Liver (tissue), 9 donors: ENCODE results near the gene DSCAM. TPM values are rescaled to one million over a fixed set of nuclear protein-coding genes. Genes with fewer than 3 reads are reported as not detected.

Source experiments
- DNase-seq: peaks from one replicate; pipeline ENCODE4 v3.0.0-alpha.2; 2017; ENCODE audit warnings: low spot score
- H3K27ac ChIP-seq, 2 donors: one replicate each; pipeline ENCODE4 v1.7.0; 2013; ENCODE audit warnings: inconsistent platforms in 2 of 2, low read length in 2 of 2, control low read depth in 1 of 2, low read depth in 1 of 2, mild to moderate bottlenecking in 1 of 2
- H3K27me3 ChIP-seq, 4 donors: one replicate each; pipeline versions ENCODE4 v1.6.1 to v1.7.0; 2013; ENCODE audit warnings: low read length in 3 of 4, inconsistent platforms in 1 of 4, mild to moderate bottlenecking in 1 of 4, moderate library complexity in 1 of 4; ENCODE audit not compliant: control insufficient read depth in 4 of 4, insufficient read depth in 4 of 4
- H3K36me3 ChIP-seq, 4 donors: one replicate each; pipeline versions ENCODE4 v1.6.1 to v1.7.0; 2013; ENCODE audit warnings: low read length in 3 of 4, mild to moderate bottlenecking in 3 of 4, low read depth in 1 of 4, moderate library complexity in 1 of 4; ENCODE audit not compliant: control insufficient read depth in 4 of 4, insufficient read depth in 3 of 4
- H3K4me1 ChIP-seq, 4 donors: one replicate each; pipeline versions ENCODE4 v1.6.1 to v1.7.0; 2013; ENCODE audit warnings: low read length in 3 of 4, mild to moderate bottlenecking in 3 of 4, moderate library complexity in 1 of 4; ENCODE audit not compliant: control insufficient read depth in 4 of 4, insufficient read depth in 4 of 4
- H3K4me3 ChIP-seq, 3 donors: one replicate each; pipeline versions ENCODE4 v1.6.1 to v1.7.0; 2013; ENCODE audit warnings: low read length in 3 of 3, control low read depth in 1 of 3, low read depth in 1 of 3, mild to moderate bottlenecking in 1 of 3
- H3K9ac ChIP-seq, 2 donors: one replicate each; pipeline ENCODE4 v1.7.0; 2013; ENCODE audit warnings: low read length in 2 of 2, mild to moderate bottlenecking in 2 of 2, moderate library complexity in 2 of 2, control low read depth in 1 of 2, low read depth in 1 of 2
- H3K9me3 ChIP-seq, 4 donors: one replicate each; pipeline versions ENCODE4 v1.6.1 to v1.7.0; 2013; ENCODE audit warnings: low read length in 3 of 4; ENCODE audit not compliant: control insufficient read depth in 4 of 4
- ATF3 ChIP-seq: IDR thresholded peaks from 2 replicates; pipeline ENCODE4 v1.6.1; 2016; ENCODE audit warnings: antibody characterized with exemption
- EGR1 ChIP-seq, 2 donors: IDR thresholded peaks; 2 replicates each; pipeline ENCODE4 v1.6.1; 2016 to 2018; ENCODE audit warnings: antibody characterized with exemption in 2 of 2, low read depth in 2 of 2
- FOXA1 ChIP-seq: IDR thresholded peaks from 2 replicates; pipeline ENCODE4 v1.6.1; 2016; ENCODE audit warnings: antibody characterized with exemption
- FOXA2 ChIP-seq: IDR thresholded peaks from 2 replicates; pipeline ENCODE4 v1.6.1; 2016; ENCODE audit warnings: antibody characterized with exemption
- GABPA ChIP-seq, 2 donors: IDR thresholded peaks in 1 of 2; conservative IDR thresholded peaks in 1 of 2; 2 replicates each; pipeline ENCODE4 v1.6.1; 2016; ENCODE audit warnings: antibody characterized with exemption in 2 of 2, mild to moderate bottlenecking in 1 of 2, moderate library complexity in 1 of 2
- HNF4A ChIP-seq, 2 donors: conservative IDR thresholded peaks; 2 replicates each; pipeline ENCODE4 v1.6.1; 2016; ENCODE audit warnings: antibody characterized with exemption in 2 of 2, mild to moderate bottlenecking in 2 of 2
- HNF4G ChIP-seq: IDR thresholded peaks from 2 replicates; pipeline ENCODE4 v1.6.1; 2016; ENCODE audit warnings: antibody characterized with exemption
- JUND ChIP-seq, 2 donors: IDR thresholded peaks; 2 replicates each; pipeline ENCODE4 v1.6.1; 2016; ENCODE audit warnings: antibody characterized with exemption in 2 of 2
- NR2F2 ChIP-seq: IDR thresholded peaks from 2 replicates; pipeline ENCODE4 v1.6.1; 2016; ENCODE audit warnings: antibody characterized with exemption
- RAD21 ChIP-seq, 2 donors: IDR thresholded peaks; 2 replicates each; pipeline ENCODE4 v1.6.1; 2016; ENCODE audit warnings: antibody characterized with exemption in 2 of 2, mild to moderate bottlenecking in 2 of 2
- RXRA ChIP-seq, 2 donors: IDR thresholded peaks; 2 replicates each; pipeline ENCODE4 v1.6.1; 2017 to 2018; ENCODE audit warnings: antibody characterized with exemption in 2 of 2, mild to moderate bottlenecking in 1 of 2
- SP1 ChIP-seq: IDR thresholded peaks from 2 replicates; pipeline ENCODE4 v1.6.1; 2018; ENCODE audit warnings: antibody characterized with exemption, mild to moderate bottlenecking
- TAF1 ChIP-seq: conservative IDR thresholded peaks from 2 replicates; pipeline ENCODE4 v1.6.1; 2016; ENCODE audit warnings: antibody characterized with exemption, mild to moderate bottlenecking
- YY1 ChIP-seq: IDR thresholded peaks from 2 replicates; pipeline ENCODE4 v1.6.1; 2016; ENCODE audit warnings: antibody characterized with exemption, mild to moderate bottlenecking
- ZBTB33 ChIP-seq: IDR thresholded peaks from 2 replicates; pipeline ENCODE4 v1.6.1; 2016; ENCODE audit warnings: antibody characterized with exemption
- WGBS: extraction: QIAGEN DNeasy Blood & Tissue Kit; methylation state at CpG from one replicate; pipeline ENCODE4 v1.1.7; 2013; 5-methylcytosine and 5-hydroxymethylcytosine counted together
- polyA plus RNA-seq, 2 donors: library from polyadenylated mRNA; stranded (reverse) in 1 of 2; unstranded in 1 of 2; fragments of 200-250 nt in 1 of 2; fragments of >200 nt in 1 of 2; fragmentation: Nextera tagmentation in 1 of 2; extraction: Ambion mirVana in 1 of 2; gene quantifications; one replicate each; pipeline versions ENCODE4 v1.2.1 to v1.2.3, GENCODE V29; 2013 to 2015
- total RNA-seq, 2 donors: library from RNA; depleted of rRNA; stranded (reverse); fragments of >200 nt; gene quantifications; one replicate each; pipeline ENCODE4 v1.2.3, GENCODE V29; 2014
- TF ChIP-seq, protein P1 (sequence below): fragments of 150-350 bp; IDR thresholded peaks from 2 replicates; pipeline ENCODE4 v1.5.1; 2017; ENCODE audit warnings: improper control_type of control experiment, low read depth, low read length; ENCODE audit not compliant: missing input control
- TF ChIP-seq, protein P2 (sequence below): IDR thresholded peaks from 2 replicates; pipeline ENCODE4 v1.6.1; 2016; ENCODE audit warnings: antibody characterized with exemption, mild to moderate bottlenecking
- TF ChIP-seq, protein P3 (sequence below): IDR thresholded peaks from 2 replicates; pipeline ENCODE4 v1.6.1; 2016; ENCODE audit warnings: antibody characterized with exemption
- donor health status: healthy.
- donor health status: healthy.
- donor health status: healthy.
- donor health status: healthy.
- donor health status: healthy.

The DSCAM gene
- total and polyA plus RNA-seq, 4 donors = 0.02 to 0.23 (median 0.10) TPM

- DNase-seq = no peak
- Histone ChIP-seq H3K9me3 (no peaks in the 10 kb centered on the region), H3K36me3 (no peaks in the 10 kb centered on the region), H3K27ac (no peak overlapping the region), H3K4me3 (no peak overlapping the region), H3K9ac (no peak overlapping the region), H3K27me3 (peaks cover 0 to 3% (median 0%) of the 10 kb centered on the region in 4 donors), H3K4me1 (no peaks in the 10 kb centered on the region)
- WGBS = 70% methylated on average over 4 of the region's 4 CpGs
- TF ChIP-seq HNF4A (conservative IDR thresholded peaks at IDR 0.05) (no peak), NR2F2 (no peak), ATF3 (no peak), ZBTB33 (no peak), RAD21 (IDR thresholded peaks at IDR 0.05) (no peak), FOXA2 (no peak), YY1 (no peak), EGR1 (IDR thresholded peaks at IDR 0.05; ENCODE audit: low read depth in 2 of 2) (no peak), RXRA (IDR thresholded peaks at IDR 0.05) (no peak), GABPA (IDR thresholded peaks at IDR 0.05 in 1 of 2, conservative IDR thresholded peaks at IDR 0.05 in 1 of 2) (no peak), SP1 (no peak), HNF4G (no peak), FOXA1 (no peak), TAF1 (no peak), JUND (IDR thresholded peaks at IDR 0.05) (no peak)
- TF ChIP-seq, protein P1, sequence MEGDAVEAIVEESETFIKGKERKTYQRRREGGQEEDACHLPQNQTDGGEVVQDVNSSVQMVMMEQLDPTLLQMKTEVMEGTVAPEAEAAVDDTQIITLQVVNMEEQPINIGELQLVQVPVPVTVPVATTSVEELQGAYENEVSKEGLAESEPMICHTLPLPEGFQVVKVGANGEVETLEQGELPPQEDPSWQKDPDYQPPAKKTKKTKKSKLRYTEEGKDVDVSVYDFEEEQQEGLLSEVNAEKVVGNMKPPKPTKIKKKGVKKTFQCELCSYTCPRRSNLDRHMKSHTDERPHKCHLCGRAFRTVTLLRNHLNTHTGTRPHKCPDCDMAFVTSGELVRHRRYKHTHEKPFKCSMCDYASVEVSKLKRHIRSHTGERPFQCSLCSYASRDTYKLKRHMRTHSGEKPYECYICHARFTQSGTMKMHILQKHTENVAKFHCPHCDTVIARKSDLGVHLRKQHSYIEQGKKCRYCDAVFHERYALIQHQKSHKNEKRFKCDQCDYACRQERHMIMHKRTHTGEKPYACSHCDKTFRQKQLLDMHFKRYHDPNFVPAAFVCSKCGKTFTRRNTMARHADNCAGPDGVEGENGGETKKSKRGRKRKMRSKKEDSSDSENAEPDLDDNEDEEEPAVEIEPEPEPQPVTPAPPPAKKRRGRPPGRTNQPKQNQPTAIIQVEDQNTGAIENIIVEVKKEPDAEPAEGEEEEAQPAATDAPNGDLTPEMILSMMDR = no peak
- TF ChIP-seq, protein P2, sequence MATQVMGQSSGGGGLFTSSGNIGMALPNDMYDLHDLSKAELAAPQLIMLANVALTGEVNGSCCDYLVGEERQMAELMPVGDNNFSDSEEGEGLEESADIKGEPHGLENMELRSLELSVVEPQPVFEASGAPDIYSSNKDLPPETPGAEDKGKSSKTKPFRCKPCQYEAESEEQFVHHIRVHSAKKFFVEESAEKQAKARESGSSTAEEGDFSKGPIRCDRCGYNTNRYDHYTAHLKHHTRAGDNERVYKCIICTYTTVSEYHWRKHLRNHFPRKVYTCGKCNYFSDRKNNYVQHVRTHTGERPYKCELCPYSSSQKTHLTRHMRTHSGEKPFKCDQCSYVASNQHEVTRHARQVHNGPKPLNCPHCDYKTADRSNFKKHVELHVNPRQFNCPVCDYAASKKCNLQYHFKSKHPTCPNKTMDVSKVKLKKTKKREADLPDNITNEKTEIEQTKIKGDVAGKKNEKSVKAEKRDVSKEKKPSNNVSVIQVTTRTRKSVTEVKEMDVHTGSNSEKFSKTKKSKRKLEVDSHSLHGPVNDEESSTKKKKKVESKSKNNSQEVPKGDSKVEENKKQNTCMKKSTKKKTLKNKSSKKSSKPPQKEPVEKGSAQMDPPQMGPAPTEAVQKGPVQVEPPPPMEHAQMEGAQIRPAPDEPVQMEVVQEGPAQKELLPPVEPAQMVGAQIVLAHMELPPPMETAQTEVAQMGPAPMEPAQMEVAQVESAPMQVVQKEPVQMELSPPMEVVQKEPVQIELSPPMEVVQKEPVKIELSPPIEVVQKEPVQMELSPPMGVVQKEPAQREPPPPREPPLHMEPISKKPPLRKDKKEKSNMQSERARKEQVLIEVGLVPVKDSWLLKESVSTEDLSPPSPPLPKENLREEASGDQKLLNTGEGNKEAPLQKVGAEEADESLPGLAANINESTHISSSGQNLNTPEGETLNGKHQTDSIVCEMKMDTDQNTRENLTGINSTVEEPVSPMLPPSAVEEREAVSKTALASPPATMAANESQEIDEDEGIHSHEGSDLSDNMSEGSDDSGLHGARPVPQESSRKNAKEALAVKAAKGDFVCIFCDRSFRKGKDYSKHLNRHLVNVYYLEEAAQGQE = no peak
- TF ChIP-seq, protein P3, sequence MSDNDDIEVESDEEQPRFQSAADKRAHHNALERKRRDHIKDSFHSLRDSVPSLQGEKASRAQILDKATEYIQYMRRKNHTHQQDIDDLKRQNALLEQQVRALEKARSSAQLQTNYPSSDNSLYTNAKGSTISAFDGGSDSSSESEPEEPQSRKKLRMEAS = no peak
Measured at GRCh38 chr21:40732253-40733023, 114.5 kb downstream of the DSCAM start.
